T-helper 2 cell treated with Interferon-gamma antibody and Interleukin-4, amounts not matched to agents 100 ng/mL and 5 ng/mL, for 36 hours (primary cell): Measurements from ENCODE around the gene RPS6KA5. TPM values are rescaled to one million over a fixed set of nuclear protein-coding genes. Genes with fewer than 3 reads are reported as not detected.

Experiments
- intact Hi-C: fragments of 100-400 bp; cut with micrococcal nuclease; formaldehyde crosslinking; loops from one replicate; pipeline ENCODE4 v1.15.1; 2023
- total RNA-seq: library from RNA; stranded (reverse); gene quantifications from 2 replicates; pipeline ENCODE4 v1.2.3, GENCODE V29; 2022

RPS6KA5 gene
- total RNA-seq, 1 donor from 2014 or later: 50.5 TPM

DNA sequence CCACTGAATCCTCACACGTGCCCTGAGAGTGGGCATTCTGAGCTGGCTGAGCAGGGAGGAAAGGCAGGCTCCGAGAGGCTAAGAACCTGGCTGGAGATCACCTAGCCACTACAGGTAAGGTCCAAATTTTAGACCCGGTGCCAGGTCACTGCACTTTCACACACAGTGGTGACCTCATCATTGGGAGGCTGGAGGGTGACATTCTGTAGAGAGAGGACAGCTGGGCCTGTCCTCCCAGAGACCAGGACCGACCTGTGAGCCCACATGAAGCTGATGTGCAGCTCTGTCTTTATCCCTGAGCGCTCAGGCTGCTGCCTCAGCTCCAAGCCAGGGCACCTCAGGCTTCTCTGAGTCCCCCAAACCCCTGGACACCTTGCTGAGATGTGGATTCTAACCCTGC, 248.3 kb downstream of the RPS6KA5 start:
- intact Hi-C loops: no loop called here

DNA sequence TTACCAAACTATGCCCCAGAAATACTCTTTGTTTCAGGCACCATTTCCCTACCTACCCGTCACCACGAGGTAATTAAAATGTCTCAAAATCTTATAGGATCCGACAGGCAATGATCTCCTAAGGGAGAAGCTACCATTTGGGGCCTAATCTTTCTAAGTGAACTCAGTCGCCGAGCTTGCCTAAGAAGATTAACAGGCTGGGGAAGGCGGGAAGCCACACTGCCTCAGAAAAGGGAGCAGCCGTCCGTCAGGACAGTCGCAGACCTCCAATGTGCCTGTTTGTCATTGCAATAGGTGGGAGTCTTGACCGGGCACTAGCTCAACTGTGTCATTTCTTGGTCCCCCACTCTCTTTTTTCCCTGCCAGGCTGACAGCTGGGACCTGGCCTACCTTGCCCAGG, 248.8 kb downstream of the RPS6KA5 start:
- intact Hi-C loops: no loop called here

- intact Hi-C loops: no loop called here
Observed at GRCh38 chr14:90810806-90811205, 249.6 kb downstream of the RPS6KA5 start.

DNA sequence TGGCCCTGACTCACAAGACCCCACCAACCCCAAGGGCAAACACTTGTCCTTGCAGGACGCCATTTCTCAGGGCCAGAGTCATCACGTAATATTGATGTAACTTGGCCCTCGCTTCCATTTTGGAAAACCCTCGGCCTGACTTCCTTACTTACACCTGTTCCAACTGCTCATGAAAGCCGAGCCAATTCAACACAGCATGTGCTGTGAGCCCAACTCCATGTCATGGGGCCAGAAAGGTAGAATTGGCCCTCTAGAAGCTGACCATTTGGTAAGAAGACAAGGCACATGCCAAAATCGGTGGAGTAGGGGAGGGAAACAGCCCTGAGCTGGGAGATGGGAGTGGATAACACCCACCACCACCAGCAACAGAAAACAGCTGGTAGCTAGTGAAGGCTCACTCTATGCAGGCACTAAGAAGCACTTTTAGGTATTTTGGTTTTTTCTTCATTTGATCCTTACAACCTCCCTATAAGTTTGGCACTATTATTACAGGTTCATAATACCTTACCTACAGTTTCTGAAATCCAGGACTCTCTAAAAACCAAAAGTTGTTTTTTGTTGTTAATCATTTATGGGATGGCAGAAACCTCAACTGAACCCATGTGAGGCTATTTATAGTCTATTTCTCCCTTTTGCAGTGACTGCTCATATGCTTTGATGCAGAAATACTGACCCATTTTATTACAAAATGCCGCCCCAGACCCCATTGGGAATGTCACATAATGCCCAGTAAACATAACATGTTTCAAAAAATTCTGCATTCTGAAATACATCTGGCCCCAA, 250.7 kb downstream of the RPS6KA5 start:
- intact Hi-C loops: no loop called here

DNA sequence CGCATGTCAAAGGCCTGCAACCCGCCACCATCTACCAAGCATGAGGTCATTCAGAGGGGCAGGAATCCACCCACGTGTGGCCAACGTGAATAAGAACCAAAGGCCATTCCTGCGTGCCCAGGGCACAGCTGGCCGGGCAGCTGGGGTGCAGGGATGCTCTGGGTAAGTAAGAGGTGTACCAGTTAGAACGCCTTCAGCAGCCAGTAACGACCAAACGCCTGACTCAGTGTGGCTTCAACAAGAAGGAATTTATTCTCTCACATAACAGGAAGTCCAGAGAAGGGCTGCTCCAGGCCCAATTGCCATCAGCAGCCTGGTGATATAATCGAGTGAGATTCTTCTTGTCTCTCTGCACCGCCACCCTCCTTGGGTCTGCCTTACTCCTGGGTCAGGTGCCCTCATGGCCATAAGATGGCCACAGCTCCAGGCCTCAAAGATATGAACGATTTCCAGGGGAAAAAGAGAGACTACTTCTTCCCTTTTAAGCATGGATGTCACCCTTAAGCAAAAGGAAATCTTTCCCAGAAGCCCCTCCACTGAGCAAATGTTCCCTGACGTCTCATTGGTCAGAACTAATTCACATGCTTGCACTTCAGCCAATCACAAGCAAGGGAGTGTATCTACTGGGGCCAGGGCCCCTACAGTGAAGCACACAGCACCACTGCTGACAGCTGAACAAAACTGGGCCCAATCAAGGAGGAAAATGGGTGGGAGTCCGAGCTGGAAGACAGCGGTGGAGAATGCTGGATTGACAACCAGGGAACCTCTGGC, 251.5 kb downstream of the RPS6KA5 start:
- intact Hi-C loops: no loop called here

DNA sequence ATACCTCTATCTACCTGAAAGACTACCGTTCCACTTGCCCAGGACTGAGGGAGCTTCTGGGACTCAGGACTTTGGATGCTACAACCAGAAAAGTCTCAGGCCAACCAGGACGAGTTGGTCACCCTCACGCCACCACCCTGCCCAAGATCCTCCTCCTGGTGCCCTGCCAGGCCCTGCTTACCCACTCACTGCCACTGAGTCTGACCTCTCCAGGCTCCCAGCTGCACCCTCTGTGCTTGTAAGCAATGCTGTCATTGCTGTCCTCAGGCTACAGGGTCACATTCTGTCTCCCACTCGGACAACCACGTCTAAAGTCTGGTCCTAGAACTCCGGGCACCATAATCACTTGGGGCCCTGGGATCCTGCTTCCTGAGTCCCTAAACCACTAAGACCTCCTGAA, 253.4 kb downstream of the RPS6KA5 start:
- intact Hi-C loops: no loop called here

- intact Hi-C loops: no loop called here
Observed at GRCh38 chr14:90805662-90806540, 254.5 kb downstream of the RPS6KA5 start.

DNA sequence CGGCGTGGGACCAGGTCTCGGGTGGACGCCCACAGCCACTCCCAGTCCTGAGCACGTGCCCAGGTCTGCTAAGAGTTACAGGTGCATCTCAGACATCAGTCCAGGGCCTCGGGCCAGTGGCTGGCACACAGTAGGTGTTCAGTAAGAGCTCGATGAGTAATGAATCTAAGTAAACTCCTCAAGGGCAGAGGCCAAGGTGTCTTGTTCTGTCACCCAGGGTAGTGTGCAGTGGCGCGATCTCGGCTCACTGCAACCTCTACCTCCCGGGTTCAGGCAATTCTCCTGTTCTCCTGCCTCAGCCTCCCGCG, 255.4 kb downstream of the RPS6KA5 start:
- intact Hi-C loops: no loop called here

DNA sequence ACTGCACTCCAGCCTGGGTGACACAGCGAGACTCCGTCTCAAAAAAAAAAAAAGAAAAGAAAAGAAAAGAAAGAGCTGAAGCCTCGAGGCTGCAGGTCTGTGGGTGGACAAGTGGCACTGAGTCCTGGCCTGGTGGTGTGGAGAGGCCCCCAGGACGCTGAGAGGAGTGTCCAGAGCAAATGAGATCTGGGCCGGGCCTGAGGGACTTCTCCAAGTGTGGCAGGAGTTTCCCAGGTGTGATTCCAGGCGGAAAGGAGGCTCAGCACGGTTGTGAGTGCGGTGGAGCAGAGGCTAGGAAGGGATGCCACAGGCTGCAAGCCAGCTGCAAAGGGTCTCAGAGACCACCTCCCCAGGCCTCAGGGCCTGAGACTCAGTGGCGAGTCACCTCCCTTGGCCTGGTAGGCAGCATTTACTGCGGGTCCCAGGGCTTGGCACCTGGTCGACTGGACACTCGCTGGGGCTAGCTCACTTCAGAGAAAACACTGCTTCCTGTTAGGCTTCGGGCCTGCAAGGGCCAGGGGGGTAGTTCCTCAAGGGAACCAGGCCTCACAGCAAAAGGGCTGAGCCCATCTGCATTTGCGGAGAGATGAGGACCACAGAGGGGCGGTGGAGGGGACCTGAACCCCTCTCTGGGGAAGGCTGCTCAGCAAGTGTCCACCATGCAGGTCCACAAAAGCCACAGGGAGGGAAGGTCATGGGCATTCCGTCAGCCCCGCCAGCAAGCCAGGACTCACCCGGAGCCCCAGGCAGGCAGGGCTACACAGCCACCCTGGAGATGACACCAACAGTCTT, 256.0 kb downstream of the RPS6KA5 start:
- intact Hi-C loops: no loop called here

DNA sequence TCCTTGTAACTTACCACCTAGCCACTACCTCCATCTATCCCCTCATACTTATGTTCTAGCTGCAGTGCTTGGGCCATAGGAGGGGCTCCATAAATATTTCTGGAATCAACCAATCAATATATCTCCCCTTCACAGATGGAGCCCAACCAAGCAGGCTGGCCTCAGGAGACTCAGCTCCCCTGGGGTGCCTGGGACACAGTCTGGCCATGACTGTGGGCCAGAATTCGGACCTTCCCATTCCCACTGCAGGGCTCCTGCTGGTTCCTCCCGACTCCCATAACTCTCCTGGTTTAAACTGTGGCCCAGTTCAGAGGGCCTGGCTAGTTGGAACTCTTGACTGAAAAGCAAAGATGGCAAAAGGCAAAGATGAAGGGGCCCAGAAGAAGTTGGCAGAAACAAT, 257.2 kb downstream of the RPS6KA5 start:
- intact Hi-C loops: no loop called here

DNA sequence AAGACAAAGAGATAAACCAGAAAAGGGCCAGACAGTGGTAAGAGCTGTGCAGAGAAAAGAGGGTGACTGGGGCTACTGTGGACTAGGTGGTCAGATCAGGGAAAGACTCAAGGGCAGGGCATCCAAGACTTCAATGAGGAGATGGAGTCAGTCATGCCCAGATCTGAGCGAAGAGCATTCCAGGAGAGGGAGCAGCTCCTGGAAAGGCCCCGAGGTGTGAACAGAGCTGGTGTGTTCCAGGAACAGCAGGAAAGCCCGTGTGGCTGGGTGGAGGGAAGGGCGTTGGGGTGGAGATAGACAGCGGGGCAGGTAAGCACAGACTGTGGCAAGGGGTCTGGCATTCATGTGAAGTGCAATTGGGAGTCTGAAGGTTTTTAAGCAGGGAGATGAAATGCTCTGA, 261.0 kb downstream of the RPS6KA5 start:
- intact Hi-C loops: no loop called here

- intact Hi-C loops: no loop called here
Observed at GRCh38 chr14:90797919-90798318, 262.5 kb downstream of the RPS6KA5 start.

Other genes starting within 250 kb of the RPS6KA5 start
- gene TTC7B, start 244.2 kb downstream of the RPS6KA5 start, total RNA-seq: 5.0 and 7.2 TPM in 2 replicates
- gene DGLUCY, start 53.4 kb upstream of the RPS6KA5 start, total RNA-seq: 92.8 and 96.7 TPM in 2 replicates
- gene GPR68, start 184.1 kb upstream of the RPS6KA5 start, total RNA-seq: 36.1 and 36.4 TPM in 2 replicates